A673 (cell line): ENCODE data around the gene IQCH. TPM values are rescaled to one million over a fixed set of nuclear protein-coding genes. Genes with fewer than 3 reads are reported as not detected.

ENCODE experiments used
- BruUV-seq: library from RNA; stranded (reverse); fragments of 400-500 nt; replicated peaks from 2 replicates; lab custom pipeline; 2021; lab: Mats Ljungman, UMichigan
- CTCF ChIA-PET: fragments of 300-600 bp; sonication (Branson Sonifier 250); formaldehyde crosslinking; loops from one replicate; lab custom pipeline; 2022; ENCODE audit warnings: antibody characterized with exemption; lab: Charles Lee
- POLR2A ChIA-PET: fragments of 300-600 bp; sonication (Branson Sonifier 250); formaldehyde crosslinking; loops from one replicate; lab custom pipeline; 2022; ENCODE audit warnings: antibody characterized with exemption; ENCODE audit not compliant: low non-redundant PET; lab: Charles Lee
- DNase-seq: peaks from one replicate; pipeline ENCODE4 v3.0.0-alpha.2; 2015; ENCODE audit warnings: low spot score
- H3K27ac ChIP-seq: fragments of 200-600 bp; sonication (generic); 2 replicates; pipeline ENCODE4 v1.5.1; 2016; ENCODE audit warnings: mixed run types, low read depth, mild to moderate bottlenecking, mixed read lengths, antibody characterized with exemption, low read length; ENCODE audit not compliant: poor library complexity, severe bottlenecking
- H3K27me3 ChIP-seq: fragments of 200-600 bp; sonication (generic); replicated peaks from 2 replicates; pipeline ENCODE4 v1.6.1; 2017; ENCODE audit warnings: mixed run types, low read depth, mild to moderate bottlenecking, mixed read lengths, antibody characterized with exemption, low read length; ENCODE audit not compliant: insufficient read depth, poor library complexity
- H3K36me3 ChIP-seq: fragments of 200-600 bp; sonication (generic); 2 replicates; pipeline ENCODE4 v1.6.1; 2016; ENCODE audit warnings: mixed run types, mild to moderate bottlenecking, mixed read lengths, antibody characterized with exemption, low read length; ENCODE audit not compliant: insufficient read depth, poor library complexity, severe bottlenecking
- H3K4me1 ChIP-seq: fragments of 200-600 bp; sonication (generic); 2 replicates; pipeline ENCODE4 v1.6.1; 2017; ENCODE audit warnings: mixed run types, mild to moderate bottlenecking, mixed read lengths, antibody characterized with exemption, low read length; ENCODE audit not compliant: insufficient read depth, poor library complexity, severe bottlenecking
- H3K4me3 ChIP-seq: fragments of 200-600 bp; sonication (generic); 2 replicates; pipeline ENCODE4 v1.5.1; 2016; ENCODE audit warnings: low read depth, mixed run types, mild to moderate bottlenecking, mixed read lengths, low read length; ENCODE audit not compliant: poor library complexity, severe bottlenecking
- H3K9me3 ChIP-seq: fragments of 200-600 bp; sonication (generic); 2 replicates; pipeline ENCODE4 v1.6.1; 2016; ENCODE audit warnings: mixed run types, low read depth, mild to moderate bottlenecking, mixed read lengths, antibody characterized with exemption, low read length; ENCODE audit not compliant: poor library complexity, severe bottlenecking
- CTCF ChIP-seq: fragments of 300-800, 200-600 bp; sonication (generic); conservative IDR thresholded peaks from 2 replicates; pipeline ENCODE4 v1.5.1; 2017; ENCODE audit warnings: low read depth, mild to moderate bottlenecking, antibody characterized with exemption, low read length, moderate library complexity, mixed read lengths
- EZH2 ChIP-seq: fragments of 200-600 bp; sonication (generic); IDR thresholded peaks from 2 replicates; pipeline ENCODE4 v1.6.1; 2017; ENCODE audit warnings: borderline replicate concordance, low read depth, mild to moderate bottlenecking, mixed read lengths, antibody characterized with exemption, low read length; ENCODE audit not compliant: poor library complexity, severe bottlenecking
- intact Hi-C: fragments of 100-400 bp; cut with micrococcal nuclease; formaldehyde crosslinking; loops from one replicate; pipeline ENCODE4 v1.10.0; 2022; ENCODE audit not compliant: unreplicated experiment
- total RNA-seq: library from RNA; stranded (reverse); gene quantifications from 2 replicates; pipeline ENCODE4 v1.2.3, GENCODE V29; 2021

The IQCH gene
- total RNA-seq, 1 experiment from 2014 or later = 1.7 TPM

GRCh38 chr15:67521029-67521782 lies 266.6 kb downstream of the IQCH start, which contains the start of gene C15orf61:
Gene C15orf61, plus strand, starts transcription at chr15:67521131. Its CDS starts 118 bp downstream, at chr15:67521249.
- TF ChIP-seq CTCF = no peak
- no peak for TF ChIP-seq EZH2
- no TSS peak for BruUV-seq
- Histone ChIP-seq H3K9me3 (no peaks in the 10 kb centered on the region), H3K36me3 (no peaks in the 10 kb centered on the region), H3K27me3 (no peaks in the 10 kb centered on the region), H3K4me3 (peak within 1 kb of the TSS; percentile 58), H3K4me1 (peaks cover 21% of the 10 kb centered on the region), H3K27ac (peak within 1 kb of the TSS; percentile 88)
- DNase-seq = peak; percentile 90
- CTCF ChIA-PET = no interaction called here
- intact Hi-C loops = no loop called here
- POLR2A ChIA-PET = no interaction called here

DNA sequence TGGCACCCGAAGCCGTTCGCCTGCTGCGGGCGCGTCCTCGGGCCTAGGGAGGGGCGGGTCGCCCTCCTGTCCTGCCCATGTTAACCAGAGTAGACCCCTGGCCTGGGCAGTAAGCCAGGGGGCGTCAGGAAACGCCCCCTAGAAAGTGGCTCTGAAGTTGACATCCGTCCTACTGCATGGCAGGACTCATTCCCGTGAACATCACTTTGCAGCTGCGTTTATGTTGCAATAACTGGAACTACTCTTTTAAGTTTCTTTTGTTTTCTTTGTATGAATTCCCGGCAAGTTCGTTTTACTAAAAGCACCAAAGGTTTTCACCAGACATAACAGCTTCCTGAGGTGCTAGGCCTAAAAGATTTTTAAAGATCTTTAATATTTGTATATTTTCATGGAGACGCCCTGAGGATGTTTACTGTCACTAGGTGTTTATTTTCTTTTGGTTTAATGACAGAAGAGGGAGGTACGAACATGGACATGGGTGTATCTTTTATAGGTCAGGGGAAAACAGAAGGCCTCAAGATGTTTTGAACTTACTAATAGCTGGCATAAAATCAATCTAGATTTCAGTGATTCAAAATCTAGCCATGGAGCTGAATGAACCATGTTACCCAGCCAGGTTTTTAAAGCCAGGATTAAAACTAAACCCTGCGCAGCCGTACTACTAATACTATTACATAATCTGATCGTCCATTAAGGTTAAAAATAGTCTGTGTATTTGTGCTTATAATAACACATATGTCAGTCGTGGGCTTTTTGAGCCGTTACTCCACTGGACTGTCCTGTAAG lies 267.4 kb downstream of the IQCH start:
- Histone ChIP-seq H3K4me1 (peaks cover 21% of the 10 kb centered on the region), H3K4me3 (peak overlapping the region; percentile 58), H3K36me3 (no peaks in the 10 kb centered on the region), H3K27ac (peak overlapping the region; percentile 88), H3K27me3 (no peaks in the 10 kb centered on the region), H3K9me3 (no peaks in the 10 kb centered on the region)
- ChIA-PET CTCF (no interaction called here), POLR2A (no interaction called here)
- no TSS peak for BruUV-seq
- TF ChIP-seq EZH2 (no peak), CTCF (no peak)
- DNase-seq = peak; percentile 33
- intact Hi-C loops = no loop called here

DNA sequence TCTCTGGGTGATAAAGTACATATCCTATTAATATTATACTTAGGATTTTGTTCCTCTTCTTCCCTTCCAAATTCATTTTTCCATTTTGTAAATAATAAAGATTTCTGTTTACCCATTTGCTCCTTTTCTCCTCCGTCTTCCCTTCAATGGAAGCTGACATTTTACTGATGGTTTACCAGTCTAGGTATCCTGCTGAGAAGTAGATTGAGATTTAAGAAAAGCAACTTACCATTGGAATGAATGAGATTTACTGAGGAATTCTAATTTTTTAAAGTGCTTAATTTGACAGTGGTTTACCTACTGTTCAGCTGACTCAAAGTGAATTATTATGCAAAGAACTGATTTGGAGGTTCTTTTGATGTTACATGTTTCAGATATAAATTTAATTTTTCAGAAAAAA lies 268.7 kb downstream of the IQCH start:
- Histone ChIP-seq H3K9me3 (no peaks in the 10 kb centered on the region), H3K27me3 (no peaks in the 10 kb centered on the region), H3K4me3 (peak overlapping the region; percentile 58), H3K27ac (peak overlapping the region; percentile 3), H3K4me1 (peaks cover 21% of the 10 kb centered on the region), H3K36me3 (no peaks in the 10 kb centered on the region)
- ChIA-PET CTCF (no interaction called here), POLR2A (interaction anchor here (1.1 kb wide), 1 partner anchor 16 kb away, joined by 3 read pairs; no protein-coding TSS in a partner anchor)
- BruUV-seq = no TSS peak
- no peak for DNase-seq
- intact Hi-C loops = no loop called here
- TF ChIP-seq CTCF (no peak), EZH2 (no peak)
